ENCODE measurements around the gene PKD1L1. TPM values are rescaled to one million over a fixed set of nuclear protein-coding genes. Genes with fewer than 3 reads are reported as not detected.

The PKD1L1 gene
- total RNA-seq, 1 donor from 2014 or later = 0.40 TPM

GRCh38 chr7:47735431-47736345 is 212.6 kb downstream of the PKD1L1 start:
- TF ChIP-seq CTCF (IDR thresholded peaks at IDR 0.05) = no peak
- DNase-seq = no peak
- Mint-ChIP-seq H3K27me3 (peaks cover 4% of the 10 kb centered on the region), H3K4me1 (peaks cover 31% of the 10 kb centered on the region), H3K9me3 (no peaks in the 10 kb centered on the region), H3K4me3 (no peak overlapping the region), H3K36me3 (ENCODE audit: low read depth) (no peaks in the 10 kb centered on the region), H3K27ac (no peak overlapping the region)
- ChIA-PET POLR2A (no interaction called here), CTCF (no interaction called here)
- ATAC-seq (ENCODE audit: low read depth) = no peak
- intact Hi-C loops (cut with micrococcal nuclease) = no loop called here

- ATAC-seq (ENCODE audit: low read depth) = no peak
- Mint-ChIP-seq H3K4me3 (no peak overlapping the region), H3K27me3 (peaks cover 4% of the 10 kb centered on the region), H3K36me3 (ENCODE audit: low read depth) (no peaks in the 10 kb centered on the region), H3K4me1 (peaks cover 32% of the 10 kb centered on the region), H3K27ac (no peak overlapping the region), H3K9me3 (no peaks in the 10 kb centered on the region)
- ChIA-PET CTCF (no interaction called here), POLR2A (no interaction called here)
- no peak for DNase-seq
- no peak for TF ChIP-seq CTCF (IDR thresholded peaks at IDR 0.05)
- intact Hi-C loops (cut with micrococcal nuclease) = no loop called here
Observed at GRCh38 chr7:47734949-47735291, 213.3 kb downstream of the PKD1L1 start.

GRCh38 chr7:47734287-47734948 is 213.8 kb downstream of the PKD1L1 start:
- ChIA-PET CTCF (no interaction called here), POLR2A (no interaction called here)
- intact Hi-C loops (cut with micrococcal nuclease) = no loop called here
- ATAC-seq (ENCODE audit: low read depth) = no peak
- Mint-ChIP-seq H3K27me3 (peaks cover 4% of the 10 kb centered on the region), H3K4me3 (no peak overlapping the region), H3K36me3 (ENCODE audit: low read depth) (no peaks in the 10 kb centered on the region), H3K27ac (no peak overlapping the region), H3K9me3 (no peaks in the 10 kb centered on the region), H3K4me1 (peaks cover 31% of the 10 kb centered on the region)
- DNase-seq = no peak
- TF ChIP-seq CTCF (IDR thresholded peaks at IDR 0.05) = no peak

- CTCF ChIA-PET = interaction anchor here (0.7 kb wide), 1 partner anchor 464 kb away, joined by 3 read pairs; no protein-coding TSS in a partner anchor
- ATAC-seq (ENCODE audit: low read depth) = no peak
Observed at GRCh38 chr7:47730142-47730541, 218.1 kb downstream of the PKD1L1 start.

More at GRCh38 chr7:47730142-47730541, 218.1 kb downstream of the PKD1L1 start:
- intact Hi-C loops (cut with micrococcal nuclease) = no loop called here
- TF ChIP-seq CTCF (IDR thresholded peaks at IDR 0.05) = no peak
- Mint-ChIP-seq H3K4me3 (no peak overlapping the region), H3K9me3 (no peaks in the 10 kb centered on the region), H3K27ac (no peak overlapping the region), H3K4me1 (peaks cover 32% of the 10 kb centered on the region), H3K27me3 (peaks cover 3% of the 10 kb centered on the region), H3K36me3 (ENCODE audit: low read depth) (no peaks in the 10 kb centered on the region)
- no peak for DNase-seq
- POLR2A ChIA-PET = no interaction called here

Data from activated B cell treated with CpG ODN at 0.5 μM for 24 hours (primary cell).